HCT116 (cell line): ENCODE data around the gene HHAT. TPM values are rescaled to one million over a fixed set of nuclear protein-coding genes. Genes with fewer than 3 reads are reported as not detected.

Source experiments
- ATAC-seq: fragments of 200-7000 bp; cut with Tn5 transposase; 2 replicates; pipeline ENCODE4 v1.9.1; 2020; ENCODE audit warnings: mild to moderate bottlenecking, moderate library complexity
- BruUV-seq: library from RNA; stranded (reverse); fragments of 400-500 nt; replicated peaks from 2 replicates; lab custom pipeline; 2021; lab: Mats Ljungman, UMichigan
- CTCF ChIA-PET: fragments of 300-600 bp; sonication (Branson Sonifier 250); formaldehyde crosslinking; loops from one replicate; lab custom pipeline; 2021; ENCODE audit warnings: antibody characterized with exemption; lab: Charles Lee
- POLR2A ChIA-PET: fragments of 300-600, 350-600 bp; sonication (Branson Sonifier 250); formaldehyde crosslinking; loops from one replicate; lab custom pipeline; 2021; ENCODE audit warnings: antibody characterized with exemption; lab: Charles Lee
- RAD21 ChIA-PET, 2 experiments: fragments of 300-600 bp; sonication (Branson Sonifier 250); formaldehyde crosslinking; loops; one replicate each; lab custom pipeline; 2023; ENCODE audit warnings: low total read pairs in 2 of 2; ENCODE audit not compliant: uncharacterized antibody in 2 of 2, unreplicated experiment in 2 of 2, low non-redundant PET in 1 of 2; lab: Charles Lee
- DNase-seq: peaks from one replicate; pipeline ENCODE4 v3.0.0-alpha.2; 2010; ENCODE audit warnings: low read depth, low spot score
- H2AFZ ChIP-seq: fragments of 200-600 bp; shearing (Covaris generic), sonication (generic); 2 replicates; pipeline ENCODE4 v1.6.1; 2017; ENCODE audit warnings: low read depth, mixed run types, mixed read lengths, antibody characterized with exemption, low read length; ENCODE audit not compliant: poor library complexity, severe bottlenecking
- H3K27ac ChIP-seq: 2 replicates; pipeline ENCODE4 v1.5.1; 2012; ENCODE audit warnings: low read depth, low read length
- H3K27me3 ChIP-seq: fragments of 200-600 bp; sonication (generic); 2 replicates; pipeline ENCODE4 v1.6.1; 2016; ENCODE audit warnings: mixed run types, low read length, mixed read lengths; ENCODE audit not compliant: insufficient read depth
- H3K36me3 ChIP-seq, 2 experiments: fragments of 200-500 bp in 1 of 2; fragments of 200-600 bp in 1 of 2; sonication (Bioruptor generic) in 1 of 2; sonication (generic) in 1 of 2; 2 replicates each; pipeline versions ENCODE4 v1.5.1 to v1.6.1; 2014 to 2016; ENCODE audit warnings: low read length in 2 of 2, inconsistent platforms in 1 of 2, mixed read lengths in 1 of 2, mixed run types in 1 of 2; ENCODE audit not compliant: insufficient read depth in 2 of 2, control insufficient read depth in 1 of 2
- H3K4me1 ChIP-seq, 2 experiments: fragments of 200-600 bp in 1 of 2; sonication (generic) in 1 of 2; 2 replicates each; pipeline versions ENCODE4 v1.5.1 to v1.6.1; 2012 to 2017; ENCODE audit warnings: low read length in 2 of 2, inconsistent platforms in 1 of 2, mild to moderate bottlenecking in 1 of 2, mixed read lengths in 1 of 2, mixed run types in 1 of 2, moderate library complexity in 1 of 2; ENCODE audit not compliant: insufficient read depth in 2 of 2, control insufficient read depth in 1 of 2
- H3K4me2 ChIP-seq: fragments of 200-600 bp; sonication (generic); 2 replicates; pipeline ENCODE4 v1.6.1; 2017; ENCODE audit warnings: mixed run types, low read length, mixed read lengths
- H3K4me3 ChIP-seq, 2 experiments: fragments of 200-600 bp in 1 of 2; sonication (generic) in 1 of 2; replicated peaks in 1 of 2; 2 replicates each; pipeline ENCODE4 v1.5.1; 2011 to 2016; ENCODE audit warnings: low read length in 2 of 2, control low read depth in 1 of 2, low read depth in 1 of 2, mild to moderate bottlenecking in 1 of 2, mixed read lengths in 1 of 2, mixed run types in 1 of 2
- H3K79me2 ChIP-seq: fragments of 200-600 bp; sonication (generic); 2 replicates; pipeline ENCODE4 v1.6.1; 2017; ENCODE audit warnings: mild to moderate bottlenecking, mixed run types, low read length, moderate library complexity, mixed read lengths; ENCODE audit not compliant: insufficient read depth
- H3K9ac ChIP-seq: fragments of 200-600 bp; sonication (generic); 2 replicates; pipeline ENCODE4 v1.6.1; 2016; ENCODE audit warnings: low read length, mixed read lengths
- H3K9me2 ChIP-seq: fragments of 200-600 bp; sonication (generic), shearing (Covaris generic); 2 replicates; pipeline ENCODE4 v1.6.1; 2017; ENCODE audit warnings: mixed run types, mild to moderate bottlenecking, moderate library complexity; ENCODE audit not compliant: insufficient read depth
- H3K9me3 ChIP-seq, 2 experiments: fragments of 200-500 bp in 1 of 2; fragments of 200-600 bp in 1 of 2; sonication (Bioruptor generic) in 1 of 2; sonication (generic) in 1 of 2; 2 replicates each; pipeline ENCODE4 v1.6.1; 2014 to 2017; ENCODE audit warnings: low read length in 2 of 2, mixed read lengths in 2 of 2, inconsistent platforms in 1 of 2, low read depth in 1 of 2, mild to moderate bottlenecking in 1 of 2, mixed run types in 1 of 2, moderate library complexity in 1 of 2; ENCODE audit not compliant: control insufficient read depth in 1 of 2, insufficient read depth in 1 of 2
- H4K20me1 ChIP-seq: fragments of 200-600 bp; sonication (generic), shearing (Covaris generic); 2 replicates; pipeline ENCODE4 v1.6.1; 2017; ENCODE audit warnings: mixed run types, mild to moderate bottlenecking, moderate library complexity; ENCODE audit not compliant: insufficient read depth
- CEBPB ChIP-seq: IDR thresholded peaks from 2 replicates; pipeline ENCODE4 v1.6.1; 2012; ENCODE audit warnings: low read depth
- EGR1 ChIP-seq: IDR thresholded peaks from 2 replicates; pipeline ENCODE4 v1.6.1; 2012; ENCODE audit warnings: low read depth
- ELF1 ChIP-seq: IDR thresholded peaks from 2 replicates; pipeline ENCODE4 v1.6.1; 2012; ENCODE audit warnings: low read depth, borderline replicate concordance
- EZH2phosphoT487 ChIP-seq: fragments of 200-600 bp; IDR thresholded peaks from 2 replicates; pipeline ENCODE4 v1.6.1; 2018; ENCODE audit warnings: antibody characterized with exemption, borderline replicate concordance
- FOSL1 ChIP-seq: IDR thresholded peaks from 2 replicates; pipeline ENCODE4 v1.6.1; 2012; ENCODE audit warnings: low read depth
- POLR2AphosphoS5 ChIP-seq: IDR thresholded peaks from 2 replicates; pipeline ENCODE4 v1.6.1; 2011; ENCODE audit warnings: mild to moderate bottlenecking, low read depth, low read length, moderate library complexity
- RAD21 ChIP-seq: IDR thresholded peaks from 2 replicates; pipeline ENCODE4 v1.6.1; 2012; ENCODE audit warnings: low read depth, mild to moderate bottlenecking
- SRF ChIP-seq: IDR thresholded peaks from 2 replicates; pipeline ENCODE4 v1.6.1; 2012; ENCODE audit warnings: low read depth
- ZFX ChIP-seq: fragments of 450-650 bp; IDR thresholded peaks from 2 replicates; pipeline ENCODE4 v1.6.1; 2017
- ZNF274 ChIP-seq: fragments of 200-500 bp; sonication (Bioruptor generic); IDR thresholded peaks from 2 replicates; pipeline ENCODE4 v1.6.1; 2014; ENCODE audit warnings: mild to moderate bottlenecking, low read depth, low read length, inconsistent platforms
- intact Hi-C: fragments of 100-400 bp; cut with micrococcal nuclease; formaldehyde crosslinking; loops from 2 replicates; pipeline ENCODE4 v1.10.0; 2022
- total RNA-seq: library from RNA; stranded (reverse); gene quantifications from one replicate; pipeline ENCODE4 v1.2.1, GENCODE V29; 2021; ENCODE audit not compliant: unreplicated experiment
- TF ChIP-seq, protein P1 (sequence below): IDR thresholded peaks from 2 replicates; pipeline ENCODE4 v1.6.1; 2012; ENCODE audit warnings: low read depth

Gene HHAT
- total RNA-seq, 1 experiment from 2014 or later: 2.7 TPM

GRCh38 chr1:210633140-210633539, 304.4 kb downstream of the HHAT start:
- ChIA-PET POLR2A (no interaction called here), CTCF (no interaction called here), RAD21 (no interaction called here)
- Histone ChIP-seq H3K4me3 (no peak overlapping the region), H3K36me3 (no peaks in the 10 kb centered on the region), H4K20me1 (no peaks in the 10 kb centered on the region), H3K9me2 (no peaks in the 10 kb centered on the region), H3K4me2 (no peak overlapping the region), H3K9ac (no peak overlapping the region), H3K79me2 (no peaks in the 10 kb centered on the region), H3K4me1 (no peaks in the 10 kb centered on the region), H3K27me3 (peaks cover 16% of the 10 kb centered on the region), H3K27ac (no peak overlapping the region), H2AFZ (no peak overlapping the region), H3K9me3 (no peaks in the 10 kb centered on the region)
- ATAC-seq: no peak
- no peak for DNase-seq
- TF ChIP-seq EGR1: no peak
- intact Hi-C loops: no loop called here
- BruUV-seq: no TSS peak

- Histone ChIP-seq H3K9ac (no peak overlapping the region), H3K9me2 (no peaks in the 10 kb centered on the region), H2AFZ (no peak overlapping the region), H3K27me3 (peaks cover 19% of the 10 kb centered on the region), H3K9me3 (no peaks in the 10 kb centered on the region), H3K4me3 (no peak overlapping the region), H3K36me3 (no peaks in the 10 kb centered on the region), H3K4me1 (no peaks in the 10 kb centered on the region), H4K20me1 (no peaks in the 10 kb centered on the region), H3K27ac (no peak overlapping the region), H3K4me2 (no peak overlapping the region), H3K79me2 (no peaks in the 10 kb centered on the region)
- intact Hi-C loops: no loop called here
- CTCF ChIA-PET: no interaction called here
- RAD21 ChIA-PET: no interaction called here
- DNase-seq: no peak
- POLR2A ChIA-PET: no interaction called here
- no TSS peak for BruUV-seq
- no peak for TF ChIP-seq CEBPB
- no peak for TF ChIP-seq FOSL1
- TF ChIP-seq ZNF274: no peak
- no peak for TF ChIP-seq EZH2phosphoT487
- no peak for TF ChIP-seq ZFX
- no peak for TF ChIP-seq EGR1
- TF ChIP-seq RAD21: no peak
- no peak for TF ChIP-seq ELF1
- TF ChIP-seq SRF: no peak
- TF ChIP-seq POLR2AphosphoS5: no peak
- TF ChIP-seq, protein P1, sequence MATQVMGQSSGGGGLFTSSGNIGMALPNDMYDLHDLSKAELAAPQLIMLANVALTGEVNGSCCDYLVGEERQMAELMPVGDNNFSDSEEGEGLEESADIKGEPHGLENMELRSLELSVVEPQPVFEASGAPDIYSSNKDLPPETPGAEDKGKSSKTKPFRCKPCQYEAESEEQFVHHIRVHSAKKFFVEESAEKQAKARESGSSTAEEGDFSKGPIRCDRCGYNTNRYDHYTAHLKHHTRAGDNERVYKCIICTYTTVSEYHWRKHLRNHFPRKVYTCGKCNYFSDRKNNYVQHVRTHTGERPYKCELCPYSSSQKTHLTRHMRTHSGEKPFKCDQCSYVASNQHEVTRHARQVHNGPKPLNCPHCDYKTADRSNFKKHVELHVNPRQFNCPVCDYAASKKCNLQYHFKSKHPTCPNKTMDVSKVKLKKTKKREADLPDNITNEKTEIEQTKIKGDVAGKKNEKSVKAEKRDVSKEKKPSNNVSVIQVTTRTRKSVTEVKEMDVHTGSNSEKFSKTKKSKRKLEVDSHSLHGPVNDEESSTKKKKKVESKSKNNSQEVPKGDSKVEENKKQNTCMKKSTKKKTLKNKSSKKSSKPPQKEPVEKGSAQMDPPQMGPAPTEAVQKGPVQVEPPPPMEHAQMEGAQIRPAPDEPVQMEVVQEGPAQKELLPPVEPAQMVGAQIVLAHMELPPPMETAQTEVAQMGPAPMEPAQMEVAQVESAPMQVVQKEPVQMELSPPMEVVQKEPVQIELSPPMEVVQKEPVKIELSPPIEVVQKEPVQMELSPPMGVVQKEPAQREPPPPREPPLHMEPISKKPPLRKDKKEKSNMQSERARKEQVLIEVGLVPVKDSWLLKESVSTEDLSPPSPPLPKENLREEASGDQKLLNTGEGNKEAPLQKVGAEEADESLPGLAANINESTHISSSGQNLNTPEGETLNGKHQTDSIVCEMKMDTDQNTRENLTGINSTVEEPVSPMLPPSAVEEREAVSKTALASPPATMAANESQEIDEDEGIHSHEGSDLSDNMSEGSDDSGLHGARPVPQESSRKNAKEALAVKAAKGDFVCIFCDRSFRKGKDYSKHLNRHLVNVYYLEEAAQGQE: no peak
- no peak for ATAC-seq
Measured at GRCh38 chr1:210633636-210634035, 304.9 kb downstream of the HHAT start.
